Endometrial microvascular endothelial cells (primary cell): ENCODE data around the gene B4GALNT4. TPM values are rescaled to one million over a fixed set of nuclear protein-coding genes. Genes with fewer than 3 reads are reported as not detected.
"Not testable (repeated sequence)": the region's sequence is repeated elsewhere in the genome, so short reads cannot be mapped to it uniquely, and the experiment has no call there.

Source experiments
- in situ Hi-C: cut with HindIII; loops from 2 replicates; pipeline ENCODE4 v1.10.0; 2017; ENCODE audit warnings: low sequenced_read_pairs, low pct_unique_long_range_greater_than_20kb; ENCODE audit errors: inconsistent ontology term
- total RNA-seq: library from RNA; depleted of rRNA; stranded (reverse); fragments of >200 nt; gene quantifications from one replicate; pipeline ENCODE4 v1.2.3, GENCODE V29; 2015; ENCODE audit errors: inconsistent ontology term

Gene B4GALNT4
- total RNA-seq, 1 donor from 2014 or later: 0.09 TPM

DNA sequence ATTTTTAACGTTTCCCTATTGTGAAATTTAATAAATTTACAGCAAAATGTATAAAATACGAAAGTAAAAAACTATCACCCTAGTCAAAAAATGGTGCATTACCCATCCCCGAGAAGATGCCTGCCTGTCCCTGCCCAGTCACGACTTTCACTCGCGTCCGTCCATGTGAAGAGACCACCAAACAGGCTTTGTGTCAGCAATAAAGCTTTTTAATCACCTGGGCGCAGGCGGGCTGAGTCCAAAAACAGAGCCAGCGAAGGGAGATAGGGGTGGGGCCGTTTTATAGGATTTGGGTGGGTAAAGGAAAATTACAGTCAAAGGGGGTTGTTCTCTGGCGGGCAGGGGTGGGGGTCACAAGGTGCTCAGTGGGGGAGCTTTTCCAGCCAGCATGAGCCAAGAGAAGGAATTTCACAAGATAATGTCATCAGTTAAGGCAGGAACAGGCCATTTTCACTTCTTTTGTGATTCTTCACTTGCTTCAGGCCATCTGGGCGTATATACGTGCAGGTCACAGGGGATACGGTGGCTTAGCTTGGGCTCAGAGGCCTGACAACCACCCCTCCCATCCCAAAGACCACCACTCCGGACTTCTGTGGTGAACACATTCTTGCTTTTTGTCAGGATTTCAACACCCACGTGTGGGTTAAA lies 35.6 kb upstream of the B4GALNT4 start:
- in situ Hi-C loops: not testable (repeated sequence)

DNA sequence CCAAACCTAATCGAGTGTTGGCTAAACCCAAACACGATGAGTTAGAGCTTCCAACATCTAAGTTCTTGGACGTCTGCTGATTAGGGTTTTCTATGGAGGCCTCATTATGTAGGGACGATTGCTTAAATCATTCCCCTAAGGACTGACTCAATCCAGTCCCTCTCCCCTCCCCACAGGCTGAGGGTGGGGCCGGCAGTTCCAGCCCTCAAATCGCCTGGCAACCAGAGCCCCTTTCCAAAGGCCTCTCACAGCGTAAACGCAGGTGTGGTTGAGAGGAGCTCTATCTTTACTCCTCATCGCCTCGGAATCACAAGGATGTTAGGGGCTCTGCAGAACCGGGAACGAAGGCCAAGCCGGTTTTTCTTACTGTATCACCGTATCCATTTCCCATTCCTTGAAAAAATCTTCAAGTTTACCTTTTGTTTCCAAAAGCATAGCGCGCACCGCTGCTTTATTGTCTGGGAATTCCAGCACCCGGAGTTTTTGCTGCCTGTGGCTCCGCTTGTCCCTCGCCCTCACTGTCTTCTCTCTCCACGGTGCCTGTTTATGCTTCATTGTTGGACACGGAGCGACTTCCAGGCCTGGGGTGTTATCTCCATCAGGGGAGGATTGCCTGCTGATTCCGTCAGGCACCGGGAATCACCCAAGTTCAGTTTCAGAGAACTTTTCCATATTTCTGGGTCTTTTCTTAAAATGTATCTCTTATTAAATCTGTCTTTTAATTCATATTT lies 34.9 kb upstream of the B4GALNT4 start:
- in situ Hi-C loops: no loop called here

DNA sequence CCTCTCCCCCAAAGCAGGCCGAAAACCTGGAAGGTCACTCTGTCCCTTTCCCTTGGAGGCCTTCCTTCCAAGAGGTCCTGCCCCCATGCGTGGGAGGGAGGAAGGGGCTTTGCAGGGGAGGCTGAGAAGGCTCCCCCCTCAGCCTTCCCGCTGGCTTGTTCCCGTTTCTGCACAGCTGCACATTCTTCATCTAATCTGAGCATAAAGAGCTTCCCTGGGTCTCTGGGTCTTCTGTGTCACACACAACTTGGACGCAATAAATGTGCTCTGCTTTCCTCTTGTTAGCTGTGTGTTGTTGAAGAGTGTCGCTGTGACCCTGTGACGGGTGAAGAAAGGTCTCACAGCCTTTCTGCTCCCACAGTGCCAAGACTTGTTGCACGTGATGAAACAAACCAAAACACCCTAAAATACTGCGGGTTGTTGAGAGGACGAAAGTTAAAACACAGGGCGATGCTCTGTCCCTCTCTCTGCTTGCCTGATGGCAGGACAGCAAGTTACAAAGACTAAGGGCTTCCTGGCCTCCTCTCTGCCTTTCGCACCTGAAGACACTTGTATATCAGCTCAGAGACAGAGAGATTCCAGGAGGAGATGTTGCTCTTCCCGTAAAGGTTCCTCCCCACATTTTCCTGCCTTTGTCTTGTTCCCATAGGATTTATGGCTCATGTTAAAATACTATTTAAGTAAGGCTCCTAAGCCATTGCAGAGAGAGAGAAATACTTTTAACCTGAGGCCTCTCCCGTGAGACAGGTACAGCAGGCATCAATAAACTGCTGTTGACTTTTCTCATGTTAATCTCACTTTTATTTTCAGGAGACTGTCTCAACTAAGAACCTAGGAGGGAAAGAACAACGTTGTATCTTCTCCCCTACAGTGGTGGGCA lies 33.3 kb upstream of the B4GALNT4 start:
- in situ Hi-C loops: no loop called here

GRCh38 chr11:336659-337198 lies 32.6 kb upstream of the B4GALNT4 start:
- in situ Hi-C loops: no loop called here

GRCh38 chr11:337711-338110 lies 31.6 kb upstream of the B4GALNT4 start:
- in situ Hi-C loops: no loop called here

GRCh38 chr11:339963-340362 lies 29.3 kb upstream of the B4GALNT4 start:
- in situ Hi-C loops: no loop called here

DNA sequence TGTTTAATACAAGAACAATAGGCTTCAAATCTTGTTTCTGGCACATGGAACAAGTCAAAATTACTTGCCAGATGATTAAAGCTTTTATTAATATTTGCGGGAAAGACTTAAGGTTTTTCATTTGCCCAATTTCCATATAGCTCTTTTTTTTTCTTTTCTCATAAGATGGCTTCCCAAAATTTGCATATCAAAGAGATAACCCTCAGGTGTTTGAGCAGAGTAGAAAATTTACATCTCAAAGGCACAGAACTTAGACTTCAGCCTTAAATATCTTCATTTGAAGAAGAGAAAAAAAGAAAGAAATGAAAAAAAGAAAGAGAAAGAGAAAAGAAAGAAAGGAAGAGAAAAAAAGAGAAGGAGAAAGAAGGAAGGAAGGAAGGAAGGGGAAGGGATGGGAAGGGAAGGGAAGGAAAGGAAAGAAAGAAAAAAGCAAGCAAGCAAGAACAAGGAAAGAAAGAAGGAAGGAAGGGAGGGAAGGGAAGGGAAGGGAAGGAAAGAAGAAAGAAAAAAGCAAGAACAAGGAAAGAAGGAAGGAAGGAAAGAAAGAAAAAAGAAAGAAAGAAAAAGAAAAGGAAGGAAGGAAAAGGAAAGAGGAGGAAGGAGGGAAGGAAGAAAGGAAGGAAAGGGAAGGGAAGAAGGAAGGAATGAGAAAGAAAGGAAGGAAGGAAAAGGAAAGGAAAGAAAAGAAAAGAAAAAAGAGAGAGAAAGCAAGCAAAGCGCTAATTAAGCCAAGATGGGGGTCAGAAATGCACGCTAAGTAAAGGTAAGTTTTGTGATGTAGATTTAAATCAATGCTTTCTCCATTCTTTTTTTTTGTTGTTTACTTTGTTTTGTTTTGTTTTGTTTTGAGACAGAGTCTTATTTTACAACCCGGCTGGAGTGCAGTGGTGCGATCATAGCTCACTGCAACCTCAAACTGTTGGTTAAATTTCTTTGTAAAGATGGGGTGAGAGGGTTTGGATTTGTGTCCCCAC lies 28.5 kb upstream of the B4GALNT4 start:
- in situ Hi-C loops: no loop called here

DNA sequence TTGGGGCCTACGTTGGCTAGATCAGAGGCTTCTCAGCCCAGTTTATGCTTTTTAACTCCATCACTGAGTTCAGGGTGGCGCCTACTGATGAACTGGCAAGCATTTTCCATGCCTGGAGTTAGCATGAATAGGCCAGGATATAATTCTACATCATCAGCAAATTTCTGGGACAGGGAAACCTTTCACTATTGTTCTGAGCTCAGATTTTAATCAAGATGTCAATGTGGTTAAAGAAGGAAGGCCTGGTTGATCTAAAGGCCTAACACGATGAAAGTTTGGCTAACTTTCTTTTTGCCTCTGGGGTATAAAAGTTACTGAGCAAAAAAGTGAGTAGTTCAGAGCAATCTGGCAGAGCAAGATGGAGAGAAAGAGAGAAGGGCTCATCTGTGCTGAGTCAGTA lies 27.0 kb upstream of the B4GALNT4 start:
- in situ Hi-C loops: no loop called here

GRCh38 chr11:344836-345578 lies 24.3 kb upstream of the B4GALNT4 start:
- in situ Hi-C loops: no loop called here

GRCh38 chr11:346529-346928 lies 22.8 kb upstream of the B4GALNT4 start:
- in situ Hi-C loops: no loop called here

DNA sequence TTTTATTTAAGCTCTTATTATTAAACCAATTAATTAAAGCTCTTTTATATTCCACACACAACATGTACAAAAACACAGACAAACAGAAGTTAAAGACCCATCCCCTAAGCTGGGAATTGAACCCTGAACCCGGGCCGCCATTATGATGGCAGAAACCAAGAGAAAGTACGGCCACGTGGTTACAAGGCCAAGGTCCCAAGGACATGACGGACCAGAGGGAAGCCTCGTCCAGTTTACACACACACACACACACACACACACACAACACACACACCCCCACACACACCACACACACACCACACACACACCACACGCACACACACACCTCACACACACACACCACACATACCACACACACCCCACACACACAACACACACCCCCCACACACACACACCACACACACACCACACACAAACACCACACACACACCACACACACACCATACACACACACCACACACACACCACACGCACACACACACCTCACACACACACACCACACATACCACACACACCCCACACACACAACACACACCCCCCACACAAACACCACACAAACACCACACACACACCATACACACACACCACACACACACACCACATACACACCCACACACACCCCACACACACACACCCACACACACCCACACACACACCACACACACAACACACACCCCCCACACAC lies 19.9 kb upstream of the B4GALNT4 start:
- in situ Hi-C loops: not testable (repeated sequence)

GRCh38 chr11:350033-350722 lies 19.1 kb upstream of the B4GALNT4 start:
- in situ Hi-C loops: not testable (repeated sequence)

- in situ Hi-C loops: no loop called here
Observed at GRCh38 chr11:350723-351255, 18.5 kb upstream of the B4GALNT4 start.

DNA sequence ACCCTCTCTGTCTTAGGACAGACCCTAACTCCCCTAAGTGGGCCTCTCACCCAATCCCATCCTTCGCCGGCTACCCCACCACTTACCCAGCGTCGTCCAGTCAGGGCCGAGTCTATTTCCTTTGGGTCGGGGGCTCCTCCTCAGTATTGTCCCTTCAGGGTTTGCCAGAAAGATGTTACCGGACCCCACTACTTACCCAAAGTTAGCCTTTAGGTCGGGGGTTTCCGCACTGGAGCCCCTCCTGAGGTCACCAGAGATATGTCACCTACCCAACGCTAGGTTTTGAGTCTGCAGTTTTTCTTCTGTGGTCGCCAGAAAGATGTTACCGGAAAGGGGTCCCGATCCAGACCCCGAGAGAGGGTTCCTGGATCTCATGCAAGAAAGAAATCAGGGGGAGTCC lies 17.9 kb upstream of the B4GALNT4 start:
- in situ Hi-C loops: no loop called here

- in situ Hi-C loops: no loop called here
Observed at GRCh38 chr11:352456-353031, 16.8 kb upstream of the B4GALNT4 start.
